Measurements from ENCODE around the gene AMZ1. TPM values are rescaled to one million over a fixed set of nuclear protein-coding genes. Genes with fewer than 3 reads are reported as not detected.

The AMZ1 gene
- total RNA-seq, 1 experiment from 2014 or later, result 0.74 TPM

GRCh38 chr7:2646336-2646679, 41.7 kb upstream of the AMZ1 start:
- Histone ChIP-seq H2BK5ac (ENCODE audit: insufficient read length, low read length) (no peak overlapping the region), H2BK120ac (ENCODE audit: low read depth, low read length, poor library complexity, severe bottlenecking) (no peak overlapping the region), H3K9ac (ENCODE audit: extremely low read depth, insufficient read length, low read length) (no peak overlapping the region), H3K27ac (ENCODE audit: insufficient read length, low read depth, low read length) (no peak overlapping the region), H3K9me3 (ENCODE audit: control insufficient read depth, low read depth, low read length) (no peaks in the 10 kb centered on the region), H3K4ac (ENCODE audit: low read depth, low read length) (no peak overlapping the region), H3K79me1 (ENCODE audit: insufficient read depth, low read depth, low read length, poor library complexity, severe bottlenecking) (peaks cover 3% of the 10 kb centered on the region), H4K91ac (ENCODE audit: insufficient read length, low read depth, low read length) (peak overlapping the region; percentile 76), H4K5ac (ENCODE audit: insufficient read length, low read depth, low read length) (no peak overlapping the region), H3K23ac (ENCODE audit: insufficient read length, low read depth, low read length) (no peak overlapping the region), H2BK15ac (ENCODE audit: low read depth, low read length) (no peak overlapping the region), H2AFZ (ENCODE audit: low read length) (no peak overlapping the region), H2BK20ac (ENCODE audit: low read depth, low read length, poor library complexity, severe bottlenecking) (no peak overlapping the region), H3T11ph (ENCODE audit: low read length) (no peak overlapping the region), H4K8ac (replicated peaks; ENCODE audit: insufficient read length, low read depth, low read length) (no peak overlapping the region), H3K56ac (ENCODE audit: insufficient read length, low read depth, low read length) (no peak overlapping the region), H2AK5ac (ENCODE audit: insufficient read length, low read length) (no peak overlapping the region), H3K79me2 (ENCODE audit: insufficient read depth, low read length) (no peaks in the 10 kb centered on the region; the same call in 1 of the 2 replicates), H2BK12ac (ENCODE audit: insufficient read length, low read depth, low read length) (no peak overlapping the region), H3K4me1 (ENCODE audit: insufficient read depth, low read length) (peaks cover 3% of the 10 kb centered on the region; the same call in 1 of the 2 replicates), H3K18ac (ENCODE audit: insufficient read length, low read depth, low read length) (peak overlapping the region; percentile 72), H3K4me2 (ENCODE audit: insufficient read depth, insufficient read length, low read length) (no peak overlapping the region), H3K14ac (ENCODE audit: insufficient read depth, low read length) (peak overlapping the region; percentile 78), H3K27me3 (ENCODE audit: insufficient read depth, low read length) (no peaks in the 10 kb centered on the region), H3K23me2 (ENCODE audit: insufficient read length, low read depth, low read length, poor library complexity, severe bottlenecking) (no peaks in the 10 kb centered on the region), H4K20me1 (ENCODE audit: control insufficient read depth, insufficient read depth, insufficient read length) (no peaks in the 10 kb centered on the region)
- H3K9me3 Mint-ChIP-seq, result no peaks in the 10 kb centered on the region
- DNase-seq, result no peak
- no peaks in the 10 kb centered on the region for H3K27me3 Mint-ChIP-seq (ENCODE audit: low read depth)
- peaks cover 9 to 15% (median 10%) of the 10 kb centered on the region in 3 experiments; a peak in 6 of 7 replicates for H3K36me3 Mint-ChIP-seq (ENCODE audit: insufficient read depth in 1 of 3, low read depth in 3 of 3)
- H3K4me3 Mint-ChIP-seq, result no peak overlapping the region
- no CpG with 5 or more reads among the region's 10 CpGs for WGBS (ENCODE audit: extremely low coverage, insufficient read length, low lambda C conversion rate)
- H3K27ac Mint-ChIP-seq, result peak overlapping the region in 2 of 3 experiments; percentile 23 to 32; a peak in 1 of 7 replicates
- no peak for TF ChIP-seq CTCF (conservative IDR thresholded peaks at IDR 0.05)
- H3K4me1 Mint-ChIP-seq, result peaks cover 15 to 31% of the 10 kb centered on the region in 2 experiments

All from H9 (cell line).